Activated B cell treated with CpG ODN at 0.5 μM for 24 hours (primary cell): Measurements from ENCODE around the gene SEC63. TPM values are rescaled to one million over a fixed set of nuclear protein-coding genes. Genes with fewer than 3 reads are reported as not detected.
"Not testable (repeated sequence)": the region's sequence is repeated elsewhere in the genome, so short reads cannot be mapped to it uniquely, and the experiment has no call there.

ENCODE experiments used
- ATAC-seq: fragments of 200-7000 bp; cut with Tn5 transposase; one replicate; pipeline ENCODE4 v1.10.0; 2021; ENCODE audit warnings: low read depth, mild to moderate bottlenecking, moderate library complexity
- CTCF ChIA-PET: fragments of 350-600 bp; sonication (Branson Sonifier 250); formaldehyde crosslinking; loops from one replicate; lab custom pipeline; 2021; ENCODE audit warnings: antibody characterized with exemption; lab: Charles Lee
- POLR2A ChIA-PET: fragments of 350-600 bp; sonication (Branson Sonifier 250); formaldehyde crosslinking; loops from one replicate; lab custom pipeline; 2021; ENCODE audit warnings: antibody characterized with exemption; lab: Charles Lee
- DNase-seq: peaks from one replicate; pipeline ENCODE4 v3.0.0; 2022
- H3K27ac Mint-ChIP-seq: one replicate; pipeline ENCODE4 v1.8.0; 2020; ENCODE audit warnings: mixed read lengths
- H3K27me3 Mint-ChIP-seq: one replicate; pipeline ENCODE4 v1.8.0; 2021; ENCODE audit warnings: mixed read lengths
- H3K36me3 Mint-ChIP-seq: one replicate; pipeline ENCODE4 v1.8.0; 2021; ENCODE audit warnings: low read depth, mixed read lengths
- H3K4me1 Mint-ChIP-seq: one replicate; pipeline ENCODE4 v1.8.0; 2021; ENCODE audit warnings: mixed read lengths
- H3K4me3 Mint-ChIP-seq: one replicate; pipeline ENCODE4 v1.8.0; 2020; ENCODE audit warnings: mild to moderate bottlenecking, mixed read lengths
- H3K9me3 Mint-ChIP-seq: one replicate; pipeline ENCODE4 v1.8.0; 2020; ENCODE audit warnings: mixed read lengths
- CTCF ChIP-seq: fragments of 200-600 bp; IDR thresholded peaks from one replicate; pipeline ENCODE4 v1.8.0; 2022; ENCODE audit warnings: antibody characterized with exemption, mild to moderate bottlenecking
- intact Hi-C: fragments of 100-400 bp; cut with micrococcal nuclease; formaldehyde crosslinking; loops from one replicate; pipeline ENCODE4 v1.15.1; 2024
- total RNA-seq: library from RNA; stranded (reverse); gene quantifications from 2 replicates; pipeline ENCODE4 v1.2.3, GENCODE V29; 2022

The SEC63 gene
- total RNA-seq, 1 donor from 2014 or later: 64.4 TPM

GRCh38 chr6:107962723-107963122 lies 4.7 kb upstream of the SEC63 start:
- Mint-ChIP-seq H3K4me3 (no peak overlapping the region), H3K36me3 (peaks cover 3% of the 10 kb centered on the region), H3K27me3 (no peaks in the 10 kb centered on the region), H3K27ac (no peak overlapping the region), H3K4me1 (peaks cover 2% of the 10 kb centered on the region), H3K9me3 (no peaks in the 10 kb centered on the region)
- DNase-seq (no peak), ATAC-seq (no peak)
- ChIA-PET POLR2A (no interaction called here), CTCF (no interaction called here)
- TF ChIP-seq CTCF: no peak
- intact Hi-C loops: no loop called here

DNA sequence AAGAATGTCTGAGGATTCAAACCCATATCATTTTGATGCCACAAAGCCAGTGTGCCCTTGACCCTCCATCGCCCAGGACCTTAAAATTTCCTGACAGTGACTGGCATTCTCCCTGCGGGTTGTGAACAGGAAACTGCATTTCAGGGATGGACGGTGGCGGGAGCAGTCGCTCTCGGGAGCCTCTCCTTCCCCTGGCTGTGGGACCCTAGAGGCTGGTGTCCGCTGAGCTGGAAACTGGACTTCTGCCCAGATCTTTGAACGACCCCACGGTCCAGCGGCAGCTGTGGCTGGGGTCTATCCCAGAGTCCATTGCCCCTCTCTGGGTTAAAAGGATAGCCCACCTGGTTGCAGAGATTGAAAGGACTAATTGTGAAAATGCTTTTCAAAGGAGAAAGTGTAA lies 1.4 kb upstream of the SEC63 start:
- ChIA-PET POLR2A (no interaction called here), CTCF (no interaction called here)
- no peaks in the 10 kb centered on the region for H3K9me3 Mint-ChIP-seq
- H3K27me3 Mint-ChIP-seq: no peaks in the 10 kb centered on the region
- DNase-seq (no peak), ATAC-seq (no peak)
- no peak overlapping the region for H3K27ac Mint-ChIP-seq
- intact Hi-C loops: loop anchor here (2.0 to 10.0 kb wide), 11 partner anchors 62 to 1423 kb away; partner anchors contain the start of genes BEND3, CD164, CEP57L1 and MTRES1
- peaks cover 11% of the 10 kb centered on the region for H3K36me3 Mint-ChIP-seq
- peak overlapping the region; percentile 98 for H3K4me3 Mint-ChIP-seq
- H3K4me1 Mint-ChIP-seq: peaks cover 27% of the 10 kb centered on the region
- no peak for TF ChIP-seq CTCF

DNA sequence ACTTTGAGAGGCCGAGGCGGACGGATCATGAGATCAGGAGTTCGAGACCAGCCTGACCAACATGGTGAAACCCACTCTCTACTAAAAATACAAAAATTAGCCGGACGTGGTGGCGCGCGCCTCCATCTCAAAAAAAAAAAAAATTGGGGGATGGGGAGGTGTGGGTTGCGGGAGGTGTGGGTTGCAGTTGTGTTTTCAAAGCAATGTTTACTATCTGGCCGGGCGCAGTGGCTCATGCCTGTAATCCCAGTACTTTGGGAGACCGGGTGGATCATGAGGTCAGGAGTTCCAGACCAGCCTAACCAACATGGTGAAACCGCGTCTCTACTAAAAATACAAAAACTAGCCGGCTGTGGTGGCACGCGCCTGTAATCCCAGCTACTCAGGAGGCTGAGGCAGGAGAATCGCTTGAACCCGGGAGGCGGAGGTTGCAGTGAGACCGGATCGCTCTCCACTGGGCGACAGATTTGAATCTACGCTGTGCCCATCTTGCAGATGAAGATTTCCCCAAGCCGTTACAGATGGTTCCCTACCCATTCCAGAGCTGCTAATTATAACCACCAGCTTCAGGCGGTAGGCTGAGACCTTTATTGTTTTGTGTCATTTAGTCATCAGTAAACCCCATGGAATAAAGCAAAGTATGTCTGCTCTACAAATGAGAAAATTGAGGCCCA lies 818 bp upstream of the SEC63 start:
- CTCF ChIA-PET, DNase-seq, H3K9me3 Mint-ChIP-seq, H3K27me3 Mint-ChIP-seq, ATAC-seq: not testable (repeated sequence)
- peaks cover 11% of the 10 kb centered on the region for H3K36me3 Mint-ChIP-seq
- H3K4me1 Mint-ChIP-seq: peaks cover 27% of the 10 kb centered on the region
- POLR2A ChIA-PET: interaction anchor here (1.0 to 1.8 kb wide), 4 partner anchors 64 to 1505 kb away, joined by 3 to 4 read pairs (median 4); partner anchors contain the start of gene PDSS2
- H3K27ac Mint-ChIP-seq: peak overlapping the region; percentile 91
- intact Hi-C loops: loop anchor here (1.0 to 10.0 kb wide), 15 partner anchors 62 to 1423 kb away; partner anchors contain the start of genes AFG1L, BEND3, CD164 and CEP57L1
- H3K4me3 Mint-ChIP-seq: peak overlapping the region; percentile 98

DNA sequence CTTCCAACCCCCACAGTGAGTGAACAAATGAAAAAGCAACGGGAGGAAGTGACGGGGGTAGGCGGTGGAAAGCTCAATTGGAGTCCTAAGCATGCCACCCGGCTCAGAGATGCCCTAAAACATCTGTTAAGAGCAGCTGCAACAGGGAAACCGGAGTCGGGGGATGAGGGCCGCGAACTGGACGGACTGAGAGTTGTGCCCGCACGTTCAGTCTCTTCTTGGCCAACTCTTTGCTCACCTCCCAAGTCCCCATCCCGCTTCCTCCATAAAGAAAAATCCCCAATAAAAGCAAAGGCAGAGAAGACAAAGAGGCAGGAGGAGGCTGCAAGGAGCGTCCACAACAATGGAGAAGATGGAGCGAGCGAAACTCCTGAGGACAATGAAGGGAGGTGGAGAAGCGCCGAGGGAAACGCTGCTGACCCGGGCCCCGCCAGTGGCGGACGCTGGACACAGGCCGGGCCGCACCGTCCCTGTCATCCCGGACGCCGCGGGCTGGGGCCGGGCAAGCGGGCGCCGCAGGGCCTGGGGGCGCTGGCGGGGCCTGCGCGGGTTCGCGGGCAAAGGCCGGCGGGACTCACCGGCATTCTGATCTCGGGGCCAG lies 600 bp downstream of the SEC63 start:
- peak overlapping the region; percentile 94 for H3K27ac Mint-ChIP-seq
- H3K27me3 Mint-ChIP-seq: no peaks in the 10 kb centered on the region
- ATAC-seq: peak; percentile 18
- H3K36me3 Mint-ChIP-seq: peaks cover 11% of the 10 kb centered on the region
- POLR2A ChIA-PET: interaction anchor here (0.8 to 1.8 kb wide), 8 partner anchors 16 to 1507 kb away, joined by 3 to 5 read pairs (median 3); partner anchors contain the start of genes PDSS2 and SNX3
- CTCF ChIA-PET: no interaction called here
- intact Hi-C loops: loop anchor here (5.0 to 10.0 kb wide), 10 partner anchors 60 to 1425 kb away; partner anchors contain the start of genes BEND3, CD164, MTRES1 and PDSS2
- no peak for TF ChIP-seq CTCF
- H3K9me3 Mint-ChIP-seq: no peaks in the 10 kb centered on the region
- H3K4me3 Mint-ChIP-seq: peak overlapping the region; percentile 98
- peak; percentile 35 for DNase-seq
- peaks cover 32% of the 10 kb centered on the region for H3K4me1 Mint-ChIP-seq

DNA sequence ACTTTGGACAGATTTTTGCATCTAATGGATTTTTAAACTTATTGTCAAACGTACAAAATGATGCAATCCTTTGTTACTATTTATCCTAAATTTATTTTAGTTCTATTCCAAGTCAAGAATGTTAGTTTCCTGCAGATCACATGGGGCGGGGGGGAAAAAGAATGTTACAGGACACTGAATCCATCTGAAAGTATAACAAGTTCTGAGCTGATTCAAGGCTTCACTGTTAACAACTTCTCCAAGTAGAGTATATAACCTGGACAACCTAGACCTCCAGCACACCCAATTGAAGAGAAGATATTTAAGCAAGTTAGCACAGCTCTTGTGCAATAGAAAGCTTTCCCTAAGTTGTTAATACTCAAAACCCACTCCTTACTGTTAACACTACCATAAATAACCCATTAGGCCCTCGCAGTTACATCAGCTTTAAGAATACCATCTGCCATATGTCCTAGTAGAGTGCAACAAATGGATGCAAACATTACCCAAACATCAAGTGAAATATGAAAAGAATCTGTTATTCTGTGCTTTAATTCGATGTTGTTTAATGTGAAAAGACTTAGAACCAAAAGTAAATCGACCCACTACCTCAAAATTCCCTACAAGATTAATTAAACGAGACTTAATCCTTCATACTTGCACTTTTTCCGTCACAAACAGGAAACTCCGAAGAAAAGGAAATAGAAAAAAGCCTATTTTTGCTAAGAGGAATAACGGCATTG lies 1.3 kb downstream of the SEC63 start:
- ChIA-PET POLR2A (interaction anchor here (0.5 to 1.8 kb wide), 4 partner anchors 304 to 627 kb away, joined by 3 to 6 read pairs (median 4); partner anchors contain the start of genes PDSS2 and SNX3), CTCF (no interaction called here)
- Mint-ChIP-seq H3K9me3 (no peaks in the 10 kb centered on the region), H3K27ac (peak overlapping the region; percentile 94), H3K36me3 (peaks cover 11% of the 10 kb centered on the region), H3K4me1 (peaks cover 37% of the 10 kb centered on the region), H3K4me3 (peak overlapping the region; percentile 98), H3K27me3 (no peaks in the 10 kb centered on the region)
- DNase-seq: no peak
- TF ChIP-seq CTCF: no peak
- no peak for ATAC-seq
- intact Hi-C loops: loop anchor here (5.0 to 10.0 kb wide), 10 partner anchors 59 to 1426 kb away; partner anchors contain the start of genes BEND3, CD164, MTRES1 and PDSS2
